GM19025 (cell line): Measurements from ENCODE around the gene SLC38A6.

Experiments
- ATAC-seq: cut with Tn5 transposase; IDR thresholded peaks from one replicate; pipeline ENCODE4 v1.9.1; 2021; ENCODE audit warnings: mild to moderate bottlenecking, low read depth, moderate library complexity; ENCODE audit not compliant: unreplicated experiment

SLC38A6 gene

GRCh38 chr14:61099216-61099835, 118.3 kb downstream of the SLC38A6 start:
- no peak for ATAC-seq

- no peak for ATAC-seq
Observed at GRCh38 chr14:61101803-61102548, 120.9 kb downstream of the SLC38A6 start.
